Activated CD8-positive, alpha-beta memory T cell treated with anti-CD3 and anti-CD28 coated beads for 24 hours (primary cell): ENCODE data around the gene APLP2.
"Not testable (repeated sequence)": the region's sequence is repeated elsewhere in the genome, so short reads cannot be mapped to it uniquely, and the experiment has no call there.

ENCODE experiments used
- DNase-seq: peaks from one replicate; pipeline ENCODE4 v3.0.0-alpha.2; 2020

APLP2 gene

DNA sequence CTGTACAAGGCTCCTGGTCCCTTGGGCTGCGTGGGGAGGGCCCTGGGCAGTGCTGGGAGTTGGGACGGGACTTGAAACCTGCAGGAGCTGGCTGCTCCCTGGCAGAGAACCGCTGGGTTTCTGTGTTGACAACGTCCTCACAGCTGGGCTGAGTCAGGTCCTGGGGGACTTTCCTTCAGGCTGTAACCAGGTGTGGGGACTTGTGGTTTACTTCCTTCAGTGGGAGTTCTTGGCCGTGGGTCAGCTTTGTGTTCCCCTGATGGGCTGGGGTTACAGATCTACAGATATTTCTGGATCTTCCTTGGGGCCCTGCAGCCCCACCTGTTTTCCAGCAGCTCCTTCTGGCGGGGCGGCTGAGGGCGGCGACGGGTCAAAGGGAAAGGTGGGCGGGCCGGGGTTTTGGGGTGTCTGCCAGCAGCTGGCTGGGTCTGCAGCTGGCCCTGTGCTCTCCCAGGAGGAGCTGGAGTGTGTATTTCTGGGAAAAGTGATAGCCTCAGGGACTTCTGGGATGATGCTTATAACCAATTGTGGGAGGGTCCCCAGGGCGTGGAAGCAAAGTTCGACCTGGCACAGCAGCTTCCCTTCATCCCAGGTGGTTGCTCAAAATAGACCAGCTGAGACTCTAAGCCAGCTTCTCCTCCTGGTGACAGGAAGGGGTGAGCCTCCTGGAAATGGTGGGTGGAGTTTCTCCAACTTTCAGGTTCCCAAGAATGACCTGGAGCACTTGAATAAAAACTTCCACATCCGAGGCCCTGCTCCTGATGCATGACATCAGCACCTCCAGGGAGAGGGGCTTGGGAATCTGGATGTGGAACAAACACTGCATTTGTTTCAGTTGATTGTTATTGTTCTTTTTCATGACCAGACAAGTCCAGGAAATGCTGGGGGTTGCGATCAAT is 109.0 kb downstream of the APLP2 start:
- no peak for DNase-seq

GRCh38 chr11:130179396-130180306 is 110.0 kb downstream of the APLP2 start:
- no peak for DNase-seq

DNA sequence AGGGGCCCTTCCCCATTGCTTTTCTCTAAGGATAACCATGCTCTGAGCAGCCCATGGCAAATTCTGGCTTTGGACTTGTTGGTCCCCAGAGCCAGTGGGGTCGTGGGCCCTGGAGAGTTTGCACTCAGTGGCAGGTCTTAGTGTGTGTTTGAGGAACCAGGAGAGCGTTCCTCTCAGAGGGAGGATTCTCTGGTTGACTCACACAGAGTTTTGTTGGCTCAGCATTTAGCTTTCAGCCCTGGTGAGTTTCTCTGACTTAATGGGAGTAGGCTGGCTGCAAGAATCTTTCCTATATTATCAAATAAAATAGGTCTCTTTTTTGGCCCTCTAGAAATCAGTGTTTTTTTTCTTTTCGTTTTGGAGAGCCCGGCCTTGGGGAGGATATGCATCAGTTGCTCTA is 110.8 kb downstream of the APLP2 start:
- DNase-seq: no peak

DNA sequence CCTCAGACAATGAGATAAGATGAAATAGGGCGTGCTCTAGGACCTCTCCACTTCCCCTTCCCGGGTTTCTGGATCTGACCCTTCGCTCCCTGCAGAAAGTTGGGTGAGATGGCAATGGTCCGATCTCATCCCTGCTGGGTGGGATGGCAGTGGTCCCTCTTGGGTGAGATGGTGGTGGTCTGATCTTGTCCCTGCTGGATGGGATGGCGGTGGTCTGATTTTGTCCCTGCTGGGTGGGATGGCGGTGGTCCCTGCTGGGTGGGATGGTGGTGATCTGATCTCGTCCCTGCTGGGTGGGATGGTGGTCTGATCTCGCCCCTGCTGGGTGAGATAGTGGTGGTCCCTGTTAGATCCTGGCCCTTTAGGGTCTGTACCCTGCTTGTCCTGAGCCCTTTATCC is 111.2 kb downstream of the APLP2 start:
- no peak for DNase-seq

DNA sequence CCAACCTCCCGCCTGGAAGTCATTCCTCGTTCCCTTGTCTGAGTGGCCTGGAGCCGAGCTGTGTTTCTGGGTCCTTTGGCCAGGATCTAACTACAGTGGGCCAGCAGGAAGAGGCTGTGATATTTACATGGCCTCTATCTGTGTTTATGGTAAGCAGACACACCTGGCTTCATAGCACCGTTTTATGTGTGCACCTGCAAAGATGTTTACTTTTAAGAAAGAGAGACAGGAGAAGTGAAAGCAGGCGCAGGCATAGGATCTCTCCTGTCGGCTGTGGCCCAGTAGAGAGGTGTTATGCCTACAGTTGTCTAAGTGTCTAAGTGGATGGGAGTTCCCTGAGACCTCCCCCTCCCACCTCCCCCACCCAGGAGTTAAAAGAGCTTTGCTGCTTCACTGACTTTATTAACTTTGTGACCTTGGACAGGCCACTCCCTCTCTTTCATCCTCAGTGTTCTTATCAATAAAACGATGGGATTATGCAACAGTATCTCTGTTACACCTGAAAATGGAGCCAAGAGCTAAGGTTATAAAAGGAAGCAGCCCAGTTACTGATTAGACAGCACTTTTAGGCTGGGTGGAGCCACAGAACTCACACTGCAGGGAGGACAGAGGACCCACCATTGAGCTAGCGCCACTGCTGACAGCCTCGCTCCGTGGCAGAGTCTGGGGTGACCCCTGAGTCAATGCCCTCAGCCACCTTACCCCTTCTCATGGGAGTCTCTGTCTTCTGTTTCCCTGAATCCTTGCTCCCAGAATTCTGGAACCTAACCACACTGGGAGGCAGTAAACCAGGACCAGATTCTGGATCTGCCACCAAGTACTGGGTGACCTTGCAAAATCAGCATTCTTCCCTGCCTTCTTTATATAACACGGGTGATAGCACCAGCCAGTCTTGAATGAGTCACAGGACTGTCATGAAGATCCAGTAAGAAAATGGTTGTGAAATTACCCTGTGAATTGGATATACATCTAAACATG is 111.9 kb downstream of the APLP2 start:
- DNase-seq: no peak

DNA sequence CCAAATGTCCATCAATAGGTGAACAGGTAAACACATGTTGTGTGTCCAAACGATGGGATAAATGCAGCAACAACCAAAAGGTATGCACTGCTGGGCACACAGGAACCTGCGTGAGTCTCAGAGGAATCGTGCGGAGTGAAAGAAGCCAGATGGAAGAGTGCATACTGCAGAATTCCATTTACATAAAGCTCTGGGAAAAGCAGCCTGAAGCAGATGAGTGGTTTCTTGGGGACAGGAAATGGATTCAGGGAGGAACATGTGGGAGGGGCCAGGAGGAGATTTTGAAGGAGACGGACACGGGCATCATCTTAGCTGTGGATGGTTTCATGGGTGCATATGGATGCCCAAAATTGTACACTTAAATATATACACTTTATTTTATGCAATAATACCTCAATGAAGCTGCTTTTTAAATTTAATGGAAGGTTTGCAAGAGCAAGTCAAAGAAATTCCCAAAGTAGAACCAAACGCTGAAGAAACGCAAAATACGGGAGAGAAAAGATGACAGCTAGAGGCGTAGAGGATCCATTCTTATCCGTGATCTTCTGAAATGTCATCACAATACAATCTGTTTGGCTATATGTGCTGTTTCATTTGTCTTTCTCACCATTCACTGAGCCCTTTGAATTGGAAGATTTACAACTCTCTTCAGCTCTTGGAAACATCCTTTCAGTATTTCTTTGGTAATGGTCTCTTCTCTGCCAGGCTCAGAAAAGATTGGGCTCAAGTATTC is 114.3 kb downstream of the APLP2 start:
- DNase-seq: no peak

DNA sequence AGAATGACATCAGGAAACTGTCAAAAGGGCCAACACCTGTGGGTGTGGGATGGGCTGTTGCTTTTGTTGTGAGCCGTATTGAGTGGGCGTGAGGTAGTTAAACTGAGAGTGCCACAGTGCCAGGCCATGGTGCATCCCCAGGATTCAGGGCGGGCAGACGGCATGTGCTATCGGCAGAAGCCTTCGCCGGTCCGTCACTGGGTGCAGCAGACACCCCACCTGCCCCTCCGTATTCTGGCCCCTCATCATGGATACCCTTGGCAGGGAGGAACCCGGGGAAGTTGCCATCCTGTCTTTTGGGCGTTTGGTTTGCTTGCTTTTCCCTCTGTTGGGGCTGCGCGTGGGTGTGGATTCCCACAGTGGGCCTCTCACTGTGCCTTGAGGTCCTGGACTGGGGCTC is 117.4 kb downstream of the APLP2 start:
- DNase-seq: no peak

- DNase-seq: no peak
These were observed 118.4 kb downstream of the APLP2 start for GRCh38 chr11:130188047-130188446.

- no peak for DNase-seq
These were observed 119.1 kb downstream of the APLP2 start for GRCh38 chr11:130188585-130189347.

GRCh38 chr11:130189492-130190210 is 120.0 kb downstream of the APLP2 start:
- DNase-seq: no peak

DNA sequence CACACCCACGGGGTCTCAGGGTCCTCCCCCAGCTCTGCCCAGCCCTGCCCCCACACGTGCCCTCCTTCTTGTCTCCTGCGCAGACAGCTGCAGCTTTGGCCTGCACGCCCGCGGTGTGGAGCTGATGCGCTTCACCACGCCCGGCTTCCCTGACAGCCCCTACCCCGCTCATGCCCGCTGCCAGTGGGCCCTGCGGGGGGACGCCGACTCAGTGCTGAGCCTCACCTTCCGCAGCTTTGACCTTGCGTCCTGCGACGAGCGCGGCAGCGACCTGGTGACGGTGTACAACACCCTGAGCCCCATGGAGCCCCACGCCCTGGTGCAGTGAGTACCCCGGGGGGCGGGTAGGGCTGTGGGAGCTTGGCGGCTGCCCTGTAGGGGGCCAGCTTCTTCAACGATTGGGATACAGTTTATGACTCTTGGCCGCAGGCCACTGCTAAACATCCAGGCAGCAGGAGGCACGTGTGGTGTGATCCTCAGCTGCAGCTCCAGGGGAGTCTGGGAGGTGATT is 120.7 kb downstream of the APLP2 start:
- no peak for DNase-seq

GRCh38 chr11:130191896-130192295 is 122.2 kb downstream of the APLP2 start:
- no peak for DNase-seq

DNA sequence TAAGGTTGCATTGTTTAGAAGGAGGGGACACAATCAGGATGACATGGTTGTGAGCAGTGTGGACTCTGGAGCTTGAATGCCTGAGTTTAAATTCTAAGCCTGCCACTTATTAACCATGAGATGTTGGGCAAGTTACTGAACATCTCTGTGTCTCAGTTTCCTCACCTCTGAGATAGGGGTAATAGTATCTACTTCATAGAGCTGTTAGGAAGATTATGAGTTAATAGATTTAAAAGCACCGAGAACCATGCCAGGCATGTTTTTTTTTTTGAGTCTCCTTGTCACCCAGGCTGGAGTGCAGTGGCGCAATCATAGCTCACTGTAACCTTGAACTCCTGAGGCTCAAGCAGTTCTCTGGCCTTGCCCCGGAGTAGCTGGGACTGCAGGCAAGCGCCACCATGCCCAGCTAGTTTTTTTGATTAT is 123.2 kb downstream of the APLP2 start:
- no peak for DNase-seq

DNA sequence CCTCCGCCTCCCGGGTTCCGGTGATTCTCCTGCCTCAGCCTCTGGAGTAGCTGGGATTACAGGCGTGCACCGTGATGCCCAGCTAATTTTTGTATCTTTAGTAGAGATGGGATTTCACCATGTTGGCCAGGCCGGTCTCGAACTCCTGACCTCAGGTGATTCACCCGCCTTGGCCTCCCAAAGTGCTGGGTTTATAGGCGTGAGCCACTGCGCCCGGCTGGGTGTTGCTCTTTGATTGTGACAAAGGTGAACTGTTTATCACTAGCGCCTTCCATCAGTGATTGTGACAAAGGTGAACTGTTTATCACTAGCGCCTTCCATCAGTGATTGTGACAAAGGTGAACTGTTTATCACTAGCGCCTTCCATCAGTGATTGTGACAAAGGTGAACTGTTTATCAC is 123.9 kb downstream of the APLP2 start:
- not testable (repeated sequence) for DNase-seq
